Testis (tissue), 5 donors: ENCODE data around the gene CTSC. TPM values are rescaled to one million over a fixed set of nuclear protein-coding genes. Genes with fewer than 3 reads are reported as not detected.

ENCODE experiments used
- DNase-seq: peaks from one replicate; pipeline ENCODE4 v3.0.0-alpha.2; 2019
- H3K27ac ChIP-seq, 2 donors: fragments of 200-600 bp; sonication (generic); one replicate each; pipeline ENCODE4 v1.5.1; 2019
- H3K27me3 ChIP-seq: fragments of 200-600 bp; sonication (generic); one replicate; pipeline ENCODE4 v1.5.1; 2019
- H3K36me3 ChIP-seq: fragments of 200-600 bp; sonication (generic); one replicate; pipeline ENCODE4 v1.5.1; 2017; ENCODE audit warnings: low read depth; ENCODE audit errors: missing control alignments
- H3K4me1 ChIP-seq: fragments of 200-600 bp; sonication (generic); one replicate; pipeline ENCODE4 v1.5.1; 2019
- H3K4me3 ChIP-seq, 2 donors: fragments of 200-600 bp; sonication (generic); one replicate each; pipeline ENCODE4 v1.5.1; 2017 to 2019
- H3K9me3 ChIP-seq: fragments of 200-600 bp; sonication (generic); one replicate; pipeline ENCODE4 v1.5.1; 2017
- CTCF ChIP-seq, 3 experiments: fragments of 450-650 bp in 2 of 3; fragments of 200-600 bp in 1 of 3; sonication (generic) in 1 of 3; IDR thresholded peaks; one replicate each; pipeline ENCODE4 v1.5.1; 2016 to 2019; ENCODE audit warnings: antibody characterized with exemption in 3 of 3, mild to moderate bottlenecking in 2 of 3, moderate library complexity in 1 of 3
- POLR2A ChIP-seq: fragments of 450-650 bp; IDR thresholded peaks from one replicate; pipeline ENCODE4 v1.6.1; 2017; ENCODE audit warnings: antibody characterized with exemption, mild to moderate bottlenecking, moderate library complexity
- WGBS, 2 donors: methylation state at CpG; one replicate each; pipeline ENCODE4 v1.1.5; 2018; 5-methylcytosine and 5-hydroxymethylcytosine counted together
- intact Hi-C: fragments of 100-400 bp; cut with DNase I; formaldehyde crosslinking; loops from one replicate; pipeline ENCODE4 v1.15.1; 2023; ENCODE audit warnings: low total_unique reads
- long read RNA-seq, 2 donors: transcript quantifications; one replicate each; lab custom pipeline, GENCODE V29; 2026
- polyA plus RNA-seq: library from polyadenylated mRNA; stranded (reverse); fragments of 350-450 nt; fragmentation: Illumina TruSeq; extraction: RNeasy Lipid Tissue Mini Kit (QIAGEN cat#74804); gene quantifications from one replicate; pipeline ENCODE4 v1.2.3, GENCODE V29; 2014; ENCODE audit warnings: low read depth, low replicate concordance; ENCODE audit not compliant: insufficient read depth
- total RNA-seq, 2 donors: library from RNA; depleted of rRNA; stranded (reverse); fragments of >200 nt; gene quantifications; one replicate each; pipeline ENCODE4 v1.2.3, GENCODE V29; 2016

Gene CTSC
- total RNA-seq (10 to 100 TPM; 39.1 to 65.3 TPM), polyA plus RNA-seq (71.0 TPM)
- long read RNA-seq, donor 1, full-length matches to known transcripts: 81 of 180 reads
- long read RNA-seq, donor 1, partial matches to known transcripts: 99 of 180 reads
- long read RNA-seq, donor 1, other reads (novel, unspliced or antisense): 0 of 180 reads
- long read RNA-seq, donor 2, full-length matches to known transcripts: 55 of 60 reads
- long read RNA-seq, donor 2, partial matches to known transcripts: 5 of 60 reads
- long read RNA-seq, donor 2, other reads (novel, unspliced or antisense): 0 of 60 reads

GRCh38 chr11:88337181-88337986 is at the start of gene CTSC:
Gene CTSC (minus strand): TSS chr11:88337736. CDS start chr11:88337672, 64 bp downstream.
- no peaks in the 10 kb centered on the region for H3K36me3 ChIP-seq
- H3K9me3 ChIP-seq: no peaks in the 10 kb centered on the region
- TF ChIP-seq CTCF (IDR thresholded peaks at IDR 0.05): no peak
- TF ChIP-seq POLR2A: no peak
- DNase-seq: peak; percentile 98
- intact Hi-C loops: no loop called here
- WGBS, 2 donors: 1% methylated on average over 41 to 54 of the region's 54 CpGs
- H3K27ac ChIP-seq: peak within 1 kb of the TSS; percentile 73 to 90
- H3K27me3 ChIP-seq: no peaks in the 10 kb centered on the region
- peaks cover 4% of the 10 kb centered on the region for H3K4me1 ChIP-seq
- H3K4me3 ChIP-seq: peak within 1 kb of the TSS; percentile 76 to 95

GRCh38 chr11:88384669-88385005 is 47.1 kb upstream of the CTSC start:
- Histone ChIP-seq H3K27me3 (no peaks in the 10 kb centered on the region), H3K4me3 (no peak overlapping the region), H3K36me3 (no peaks in the 10 kb centered on the region), H3K4me1 (no peaks in the 10 kb centered on the region), H3K9me3 (no peaks in the 10 kb centered on the region), H3K27ac (no peak overlapping the region)
- no peak for DNase-seq
- intact Hi-C loops: no loop called here
- WGBS, 2 donors: 92 to 97% methylated on average over 3 of the region's 3 CpGs
- TF ChIP-seq POLR2A (no peak), CTCF (IDR thresholded peaks at IDR 0.05) (no peak)

GRCh38 chr11:88384004-88384668 is 46.6 kb upstream of the CTSC start:
- intact Hi-C loops: no loop called here
- no peak for DNase-seq
- 81 to 88% methylated on average over 4 of the region's 4 CpGs for WGBS, 2 donors

GRCh38 chr11:88383447-88383846 is 45.9 kb upstream of the CTSC start:
- H3K27ac ChIP-seq: no peak overlapping the region
- no peaks in the 10 kb centered on the region for H3K27me3 ChIP-seq
- no peak overlapping the region for H3K4me3 ChIP-seq
- H3K9me3 ChIP-seq: no peaks in the 10 kb centered on the region
- no peak for TF ChIP-seq CTCF (IDR thresholded peaks at IDR 0.05)
- no peak for TF ChIP-seq POLR2A
- H3K4me1 ChIP-seq: no peaks in the 10 kb centered on the region
- DNase-seq: no peak
- 49 to 81% methylated on average over 3 of the region's 3 CpGs for WGBS, 2 donors
- H3K36me3 ChIP-seq: no peaks in the 10 kb centered on the region
- intact Hi-C loops: no loop called here

More at GRCh38 chr11:88384004-88384668, 46.6 kb upstream of the CTSC start:
- TF ChIP-seq CTCF (IDR thresholded peaks at IDR 0.05) (no peak), POLR2A (no peak)
- Histone ChIP-seq H3K4me1 (no peaks in the 10 kb centered on the region), H3K27ac (no peak overlapping the region), H3K4me3 (no peak overlapping the region), H3K27me3 (no peaks in the 10 kb centered on the region), H3K36me3 (no peaks in the 10 kb centered on the region), H3K9me3 (no peaks in the 10 kb centered on the region)
